GM19395 (cell line): ENCODE results near the gene TOMM22.
A peak's percentile ranks its signal among the peaks of the same experiment; 100 is the strongest.
"Not testable (repeated sequence)": the region's sequence is repeated elsewhere in the genome, so short reads cannot be mapped to it uniquely, and the experiment has no call there.

Experiments
- ATAC-seq: cut with Tn5 transposase; IDR thresholded peaks from one replicate; pipeline ENCODE4 v1.9.1; 2021; ENCODE audit warnings: mild to moderate bottlenecking, moderate library complexity; ENCODE audit not compliant: unreplicated experiment

The TOMM22 gene

GRCh38 chr22:38681582-38682335, at the start of gene TOMM22:
Gene TOMM22, plus strand, starts transcription at chr22:38681957. Its CDS starts 22 bp downstream, at chr22:38681979.
- ATAC-seq = peak; percentile 90

- ATAC-seq = no peak
Observed at GRCh38 chr22:38632528-38632927, 49.2 kb upstream of the TOMM22 start.

- ATAC-seq = no peak
Observed at GRCh38 chr22:38638216-38638615, 43.5 kb upstream of the TOMM22 start.

- no peak for ATAC-seq
Observed at GRCh38 chr22:38638728-38639127, 43.0 kb upstream of the TOMM22 start.

- ATAC-seq = no peak
Observed at GRCh38 chr22:38641476-38642040, 40.2 kb upstream of the TOMM22 start.

- not testable (repeated sequence) for ATAC-seq
Observed at GRCh38 chr22:38644245-38644644, 37.5 kb upstream of the TOMM22 start.

GRCh38 chr22:38645430-38645829, 36.3 kb upstream of the TOMM22 start:
- no peak for ATAC-seq

- ATAC-seq = no peak
Observed at GRCh38 chr22:38649841-38650522, 31.8 kb upstream of the TOMM22 start.

GRCh38 chr22:38652859-38653258, 28.9 kb upstream of the TOMM22 start:
- ATAC-seq = no peak

- no peak for ATAC-seq
Observed at GRCh38 chr22:38653741-38654140, 28.0 kb upstream of the TOMM22 start.

GRCh38 chr22:38655519-38656255, 26.1 kb upstream of the TOMM22 start:
- ATAC-seq = no peak

- ATAC-seq = peak; percentile 72
Observed at GRCh38 chr22:38656256-38657044, 25.3 kb upstream of the TOMM22 start, which contains the start of the genes CBY1 and FAM227A. Gene CBY1, plus strand, starts transcription at chr22:38656638. Its CDS starts 11,417 bp downstream, at chr22:38668055. Gene FAM227A, minus strand, starts transcription at chr22:38656392. Its CDS starts 6,224 bp downstream, at chr22:38650168.

- ATAC-seq = no peak
Observed at GRCh38 chr22:38657045-38657909, 24.5 kb upstream of the TOMM22 start.

- ATAC-seq = no peak
Observed at GRCh38 chr22:38674888-38675287, 6.9 kb upstream of the TOMM22 start.

GRCh38 chr22:38675833-38676232, 5.9 kb upstream of the TOMM22 start:
- no peak for ATAC-seq

- no peak for ATAC-seq
Observed at GRCh38 chr22:38684895-38685294, 3.1 kb downstream of the TOMM22 start.

GRCh38 chr22:38685761-38686160, 4.0 kb downstream of the TOMM22 start:
- ATAC-seq = no peak

- no peak for ATAC-seq
Observed at GRCh38 chr22:38689651-38690050, 7.9 kb downstream of the TOMM22 start.

GRCh38 chr22:38694049-38694448, 12.3 kb downstream of the TOMM22 start:
- no peak for ATAC-seq
